Activated naive CD4-positive, alpha-beta T cell treated with anti-CD3 and anti-CD28 coated beads, Interleukin-2, amount 50 U/mL, for 16 hours (primary cell): ENCODE data around the gene CBR1.
"Not testable (repeated sequence)": the region's sequence is repeated elsewhere in the genome, so short reads cannot be mapped to it uniquely, and the experiment has no call there.

Source experiments
- DNase-seq: peaks from one replicate; pipeline ENCODE4 v3.0.0-alpha.2; 2020

The CBR1 gene

GRCh38 chr21:36052860-36053714, 16.7 kb upstream of the CBR1 start:
- no peak for DNase-seq

GRCh38 chr21:36053715-36054062, 16.1 kb upstream of the CBR1 start:
- no peak for DNase-seq

GRCh38 chr21:36055551-36055950, 14.3 kb upstream of the CBR1 start:
- DNase-seq, result no peak

- no peak for DNase-seq
Observed at GRCh38 chr21:36059823-36060158, 10.0 kb upstream of the CBR1 start.

GRCh38 chr21:36060159-36060921, 9.5 kb upstream of the CBR1 start, which contains the start of gene SETD4:
Gene SETD4, minus strand, starts transcription at chr21:36060526. Its CDS starts 1,638 bp downstream, at chr21:36058888.
- DNase-seq, result peak; percentile 93

- no peak for DNase-seq
Observed at GRCh38 chr21:36061445-36061844, 8.4 kb upstream of the CBR1 start.

GRCh38 chr21:36063375-36064084, 6.3 kb upstream of the CBR1 start:
- DNase-seq, result no peak

GRCh38 chr21:36064085-36064460, 5.8 kb upstream of the CBR1 start:
- no peak for DNase-seq

GRCh38 chr21:36065497-36066036, 4.3 kb upstream of the CBR1 start:
- no peak for DNase-seq

- no peak for DNase-seq
Observed at GRCh38 chr21:36068748-36069398, 951 bp upstream of the CBR1 start.

- no peak for DNase-seq
Observed at GRCh38 chr21:36070999-36071398, 1.2 kb downstream of the CBR1 start.

GRCh38 chr21:36072453-36073162, 2.8 kb downstream of the CBR1 start:
- DNase-seq, result no peak

GRCh38 chr21:36073181-36073580, 3.4 kb downstream of the CBR1 start:
- DNase-seq, result no peak

- DNase-seq, result not testable (repeated sequence)
Observed at GRCh38 chr21:36073911-36074310, 4.1 kb downstream of the CBR1 start.

GRCh38 chr21:36075171-36075570, 5.3 kb downstream of the CBR1 start:
- no peak for DNase-seq

GRCh38 chr21:36075953-36076352, 6.1 kb downstream of the CBR1 start:
- DNase-seq, result no peak

- no peak for DNase-seq
Observed at GRCh38 chr21:36076878-36077655, 7.2 kb downstream of the CBR1 start.

GRCh38 chr21:36077758-36078157, 7.9 kb downstream of the CBR1 start:
- no peak for DNase-seq

- DNase-seq, result peak; percentile 58
Observed at GRCh38 chr21:36079010-36079649, 9.3 kb downstream of the CBR1 start.

- no peak for DNase-seq
Observed at GRCh38 chr21:36079671-36080070, 9.8 kb downstream of the CBR1 start.

GRCh38 chr21:36080386-36080785, 10.6 kb downstream of the CBR1 start:
- no peak for DNase-seq
